ENCODE results near the gene ATF6B.
"Not testable (repeated sequence)": the region's sequence is repeated elsewhere in the genome, so short reads cannot be mapped to it uniquely, and the experiment has no call there.

Gene ATF6B

DNA sequence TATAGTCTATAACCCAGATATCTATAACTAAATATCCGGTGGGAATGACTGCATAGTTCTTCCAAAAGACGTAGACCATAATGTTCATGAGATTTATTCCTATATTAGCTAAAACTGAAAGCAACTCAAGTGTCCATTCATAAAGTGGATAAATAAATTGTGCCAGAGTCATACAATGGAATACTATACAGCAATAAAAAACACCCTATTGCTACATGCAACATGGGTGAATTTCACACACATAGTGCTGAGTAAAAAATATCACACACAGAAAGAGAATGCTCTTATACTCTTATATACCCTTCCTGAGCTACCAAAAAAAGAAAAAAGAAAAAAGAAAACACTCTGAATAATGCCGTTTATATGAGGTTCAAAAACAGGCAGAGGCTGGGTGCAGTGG, 25.8 kb downstream of the ATF6B start:
- no peak for FAIRE-seq

GRCh38 chr6:32100251-32100650, 27.8 kb downstream of the ATF6B start:
- not testable (repeated sequence) for FAIRE-seq

GRCh38 chr6:32097364-32097763, 30.7 kb downstream of the ATF6B start:
- no peak for FAIRE-seq

DNA sequence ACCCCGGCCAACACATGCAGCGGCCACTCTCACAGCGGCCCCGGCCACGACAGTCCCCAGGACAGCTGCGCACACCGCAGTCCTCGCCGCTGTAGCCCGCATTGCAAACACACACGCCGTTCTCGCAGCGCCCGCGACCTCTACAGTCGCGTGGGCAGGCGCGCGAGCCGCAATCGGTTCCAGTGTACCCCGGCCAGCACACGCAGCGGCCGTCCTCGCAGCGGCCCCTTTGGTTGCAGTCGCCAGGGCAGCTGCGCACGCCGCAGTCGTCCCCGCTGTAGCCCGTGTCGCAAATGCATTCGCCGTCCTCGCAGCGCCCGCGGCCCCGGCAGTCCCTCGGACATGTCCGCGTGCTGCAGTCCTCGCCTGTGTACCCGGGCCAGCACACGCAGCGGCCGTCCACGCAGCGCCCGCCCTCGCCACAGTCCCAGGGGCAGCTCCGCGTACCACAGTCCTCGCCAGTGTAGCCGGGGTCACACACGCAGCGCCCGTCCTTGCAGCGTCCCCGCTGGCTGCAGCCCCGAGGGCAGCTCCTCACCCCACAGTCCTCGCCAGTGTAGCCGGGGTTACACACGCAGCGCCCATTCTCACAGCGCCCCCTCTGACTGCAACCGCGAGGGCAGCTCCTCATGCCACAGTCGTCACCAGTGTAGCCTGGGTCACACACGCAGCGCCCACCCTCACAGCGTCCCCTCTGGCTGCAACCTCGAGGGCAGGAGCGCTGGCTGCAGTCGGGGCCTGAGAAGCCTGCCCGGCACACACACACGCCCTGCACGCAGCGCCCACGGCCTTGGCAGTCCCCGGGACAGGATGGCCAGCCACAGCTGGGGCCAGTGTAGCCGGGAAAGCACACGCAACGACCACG, 31.4 kb downstream of the ATF6B start:
- no peak for FAIRE-seq

DNA sequence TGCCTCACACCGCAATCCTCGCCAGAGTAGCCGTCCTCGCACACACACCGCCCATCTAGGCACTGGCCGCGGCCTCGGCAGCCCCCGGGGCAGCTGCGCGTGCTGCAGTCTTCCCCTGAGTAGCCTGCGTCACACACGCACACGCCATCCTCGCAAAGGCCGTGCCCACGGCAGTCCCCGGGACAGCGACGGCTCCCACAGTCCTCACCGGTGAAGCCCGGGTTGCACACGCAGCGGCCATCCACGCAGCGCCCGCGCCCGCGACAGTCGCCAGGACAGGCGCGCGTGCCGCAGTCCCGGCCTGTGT, 32.0 kb downstream of the ATF6B start:
- no peak for FAIRE-seq

GRCh38 chr6:32095338-32096086, 32.5 kb downstream of the ATF6B start:
- FAIRE-seq: no peak

GRCh38 chr6:32092760-32093497, 35.1 kb downstream of the ATF6B start:
- peak; percentile 99 for FAIRE-seq

GRCh38 chr6:32089082-32089828, 38.8 kb downstream of the ATF6B start:
- FAIRE-seq: no peak

DNA sequence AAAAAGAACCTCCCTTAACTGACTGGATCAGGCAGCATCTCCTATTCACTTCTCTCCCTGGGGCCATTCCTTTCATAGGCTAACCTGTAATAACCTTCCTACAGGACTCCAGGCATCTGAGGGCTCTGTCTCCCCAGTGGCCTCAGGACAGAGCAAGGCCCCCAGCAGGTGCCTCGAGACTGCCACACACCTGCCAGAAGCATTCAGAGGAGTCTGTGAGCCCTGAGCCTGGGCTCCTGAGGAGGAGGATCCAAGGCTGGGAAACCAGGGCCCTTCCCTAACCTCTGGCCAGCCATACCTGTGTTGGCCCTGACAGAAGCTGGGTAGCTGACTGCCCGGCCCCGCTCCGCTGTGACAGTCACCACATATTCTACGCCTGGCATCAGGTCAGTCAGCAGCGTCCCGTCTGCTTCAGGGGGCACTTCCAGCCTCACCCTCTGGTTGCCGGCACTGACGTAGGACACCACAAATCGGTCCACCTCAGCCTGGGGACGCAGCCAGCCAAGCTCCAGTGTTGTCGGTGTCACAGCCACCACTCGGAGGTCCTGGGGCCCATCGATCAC, 39.5 kb downstream of the ATF6B start:
- FAIRE-seq: no peak

DNA sequence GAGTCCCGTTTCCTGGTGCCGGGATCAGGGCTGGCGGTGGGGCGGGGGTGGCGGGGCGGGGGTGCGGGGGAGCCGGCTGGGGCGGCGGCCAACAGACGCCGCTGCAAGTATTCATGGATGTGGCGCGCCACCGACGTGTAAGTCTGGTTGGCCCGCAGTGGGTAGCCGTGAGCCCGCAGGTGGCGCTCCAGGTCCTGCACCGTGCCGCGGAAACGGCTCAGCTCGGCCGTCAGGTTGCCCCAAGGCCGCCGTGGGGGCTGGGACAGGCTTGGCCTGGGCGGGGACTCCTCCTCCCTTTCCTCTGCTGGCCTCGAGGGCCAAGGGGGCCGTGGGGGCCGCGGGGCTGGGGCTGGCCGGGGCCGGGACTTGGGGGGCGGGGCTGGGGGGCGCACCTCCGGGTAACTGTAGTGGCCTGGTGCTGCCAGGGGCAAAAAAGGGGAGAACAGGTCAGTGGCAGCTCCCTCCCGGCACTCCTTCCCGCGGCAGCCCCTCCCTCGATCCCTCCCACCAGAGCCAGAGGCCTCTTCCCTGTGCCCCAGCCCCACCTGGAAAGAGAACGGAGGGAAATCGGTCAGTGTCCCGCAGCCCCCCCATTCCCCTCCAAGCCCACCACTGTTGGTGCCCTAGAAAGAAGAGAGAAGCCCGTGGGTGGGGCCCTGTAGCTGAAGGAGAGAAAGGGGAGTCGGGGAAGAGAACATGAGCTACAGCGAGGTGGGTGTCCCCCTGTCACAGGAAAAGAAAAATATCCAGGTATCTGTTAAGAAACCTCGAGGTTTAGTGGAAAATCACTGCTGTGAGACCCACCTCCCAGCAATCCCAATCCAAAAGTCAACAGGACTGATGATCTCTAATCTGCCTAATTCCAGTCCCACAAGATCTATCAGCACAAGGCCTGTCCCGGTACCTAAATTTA, 40.2 kb downstream of the ATF6B start:
- FAIRE-seq: no peak

GRCh38 chr6:32086661-32087573, 41.1 kb downstream of the ATF6B start:
- FAIRE-seq: no peak

DNA sequence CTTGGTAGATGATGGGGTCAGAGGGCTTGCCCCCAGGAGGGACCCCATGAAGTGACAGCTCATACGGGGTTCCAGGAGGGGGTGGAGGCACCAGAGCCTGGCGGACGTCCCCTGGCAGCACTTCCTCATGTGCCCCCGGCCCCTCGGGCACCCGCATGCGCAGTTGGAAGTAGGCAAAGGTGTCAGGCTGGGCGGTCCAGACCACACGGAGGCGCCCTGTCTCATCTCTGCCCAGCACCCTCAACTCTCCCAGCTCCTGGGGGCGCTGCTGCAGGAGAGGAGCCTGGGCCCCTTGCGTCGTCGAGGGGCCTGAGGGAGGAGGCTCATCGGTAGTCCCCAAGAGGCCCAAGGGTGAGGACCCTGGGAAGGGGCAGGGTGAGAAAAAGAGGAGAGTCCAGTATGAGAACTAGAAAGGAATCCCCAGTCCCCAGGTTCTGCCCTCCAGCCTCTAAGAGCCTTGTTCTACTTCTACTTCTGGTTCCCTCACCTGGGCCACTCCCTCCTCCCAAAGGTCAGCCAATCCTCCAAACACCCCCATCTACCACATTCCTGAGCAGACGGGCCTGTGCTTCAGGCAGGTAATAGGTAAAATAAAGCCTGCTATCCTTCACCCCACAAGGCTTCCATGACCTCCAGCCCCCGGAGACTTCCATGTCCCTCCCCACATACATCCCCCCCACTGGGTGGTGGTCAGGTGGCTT, 42.1 kb downstream of the ATF6B start:
- FAIRE-seq: no peak

- FAIRE-seq: no peak
Observed at GRCh38 chr6:32084780-32085179, 43.3 kb downstream of the ATF6B start.

DNA sequence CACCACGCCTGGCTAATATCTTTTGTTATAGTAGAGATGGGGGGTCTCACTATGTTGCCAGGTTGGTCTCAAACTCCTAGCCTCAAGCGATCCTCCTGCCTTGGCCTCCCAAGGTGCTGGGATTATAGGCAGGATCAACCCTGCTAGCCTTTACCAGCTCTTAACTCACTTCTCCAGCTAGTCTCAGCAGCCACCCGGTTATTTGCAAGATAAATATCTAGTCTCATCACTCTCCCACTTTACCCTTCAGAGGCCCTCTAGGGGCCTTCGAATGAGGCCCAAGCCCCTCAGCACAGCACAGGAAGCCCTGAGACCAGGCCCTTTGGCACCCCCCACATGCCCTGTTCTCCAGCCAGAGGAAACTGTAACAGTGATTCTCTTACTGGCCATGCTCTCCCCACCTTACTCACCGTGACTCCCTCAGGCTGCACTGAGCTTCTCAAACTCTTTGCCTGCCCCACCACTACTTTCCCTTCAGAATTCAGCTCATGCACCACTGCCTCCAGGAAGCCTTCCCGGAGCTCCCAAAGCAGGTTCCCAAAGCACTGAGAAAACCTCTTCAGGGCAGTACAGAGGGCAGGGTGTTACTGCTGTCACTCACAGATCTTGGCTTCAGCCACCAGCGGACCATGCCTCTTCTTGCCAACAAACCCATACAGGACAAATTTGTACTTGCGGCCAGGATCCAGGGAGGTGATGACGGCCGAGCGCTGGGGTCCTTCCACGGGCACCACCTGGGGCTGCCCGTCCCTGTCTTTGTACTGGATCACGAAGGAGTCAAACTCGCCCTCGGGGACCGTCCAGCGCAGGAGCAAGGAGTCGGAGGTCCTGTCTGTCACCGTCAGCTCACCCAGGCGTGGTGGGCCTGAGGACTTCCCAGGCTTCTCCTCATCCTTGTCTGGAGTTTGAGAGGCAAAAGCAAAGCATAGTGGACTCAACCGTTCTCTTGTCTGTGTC, 44.0 kb downstream of the ATF6B start:
- no peak for FAIRE-seq

DNA sequence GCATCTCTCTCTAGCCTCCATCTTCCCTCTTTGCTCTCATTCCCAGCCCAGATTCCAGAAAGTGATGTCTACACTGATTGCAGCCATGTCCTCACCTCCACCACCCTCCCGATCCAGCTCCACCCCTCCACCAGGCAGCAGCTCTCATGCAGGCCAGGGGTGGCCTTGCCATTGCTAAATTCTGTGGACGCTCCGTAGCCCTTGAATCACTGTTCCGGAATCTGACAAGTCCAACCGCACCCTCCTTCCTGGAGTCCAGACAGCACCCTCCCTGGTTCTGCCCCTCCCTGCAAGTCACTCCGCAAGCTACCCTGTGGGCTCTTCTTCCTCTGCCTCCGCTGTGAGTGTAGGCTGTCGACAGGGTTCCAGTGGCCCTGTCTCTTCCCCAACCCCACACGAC, 45.1 kb downstream of the ATF6B start:
- FAIRE-seq: no peak

GRCh38 chr6:32082478-32082877, 45.6 kb downstream of the ATF6B start:
- no peak for FAIRE-seq

- no peak for FAIRE-seq
Observed at GRCh38 chr6:32081168-32081990, 46.7 kb downstream of the ATF6B start.
